GM12891 (cell line): ENCODE measurements around the gene FAHD2B.
"Not testable (repeated sequence)": the region's sequence is repeated elsewhere in the genome, so short reads cannot be mapped to it uniquely, and the experiment has no call there.

ENCODE experiments used
- POLR2A ChIP-seq: IDR thresholded peaks from 2 replicates; pipeline ENCODE4 v1.6.1; 2011; ENCODE audit warnings: low read depth, low read length, control low read depth
- POLR2AphosphoS5 ChIP-seq: IDR thresholded peaks from 2 replicates; pipeline ENCODE4 v1.6.1; 2011; ENCODE audit warnings: low read depth, low read length, control low read depth
- POU2F2 ChIP-seq: IDR thresholded peaks from 2 replicates; pipeline ENCODE4 v1.6.1; 2011; ENCODE audit warnings: low read depth, mild to moderate bottlenecking, control low read depth, low read length, moderate library complexity
- SPI1 ChIP-seq: IDR thresholded peaks from 2 replicates; pipeline ENCODE4 v1.6.1; 2011; ENCODE audit warnings: low read depth, low read length, control low read depth
- TAF1 ChIP-seq: IDR thresholded peaks from 2 replicates; pipeline ENCODE4 v1.6.1; 2011; ENCODE audit warnings: low read depth, low read length, control low read depth

GRCh38 chr2:97070915-97071314, 23.8 kb downstream of the FAHD2B start:
- TF ChIP-seq POLR2A, POLR2AphosphoS5, SPI1, TAF1, POU2F2: not testable (repeated sequence)
